ENCODE data around the gene TMCO1.
"Not testable (repeated sequence)": the region's sequence is repeated elsewhere in the genome, so short reads cannot be mapped to it uniquely, and the experiment has no call there.

The TMCO1 gene

DNA sequence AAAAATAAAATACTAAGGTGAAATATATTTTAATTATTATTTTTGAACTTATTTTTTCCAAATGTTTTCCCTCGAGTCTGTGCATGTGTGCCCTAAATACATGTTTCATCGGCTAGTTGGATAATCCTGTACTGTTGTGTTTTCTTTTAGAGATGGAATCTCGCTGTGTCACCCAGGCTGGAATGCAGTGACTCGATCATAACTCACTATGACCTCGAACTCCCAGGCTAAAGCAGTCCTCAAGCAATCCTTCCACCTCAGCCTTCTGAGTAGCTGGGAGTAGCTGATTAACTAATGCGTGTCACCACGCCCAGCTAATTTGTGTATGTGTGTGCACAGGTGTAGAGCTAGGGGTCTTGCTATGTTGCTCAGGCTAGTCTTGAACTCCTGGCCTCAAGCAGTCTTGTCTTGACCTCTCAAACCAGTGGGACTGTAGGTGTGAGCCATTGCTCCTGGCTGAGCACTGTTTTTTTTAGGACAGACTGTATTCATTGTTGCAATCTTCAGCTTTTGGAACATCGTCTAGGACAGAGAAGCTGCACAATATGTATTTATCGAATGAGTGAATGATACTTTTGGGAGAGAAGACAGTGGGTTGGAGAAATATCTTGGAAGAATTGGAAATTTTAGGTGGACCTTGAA is 4.8 kb upstream of the TMCO1 start:
- H3K4me2 ChIP-seq: no peak overlapping the region
- H3K9ac ChIP-seq: no peak overlapping the region
- H3K9me3 ChIP-seq: peaks cover 8% of the 10 kb centered on the region; the same call in 1 of the 2 replicates
- no peak for TF ChIP-seq Cebpa-rat (IDR thresholded peaks at IDR 0.05)
- H3K27ac ChIP-seq: no peak overlapping the region
- peaks cover 15% of the 10 kb centered on the region for H3K36me3 ChIP-seq
- no peaks in the 10 kb centered on the region for H3K27me3 ChIP-seq
- H3K4me1 ChIP-seq: peaks cover 18% of the 10 kb centered on the region; the same call in 1 of the 2 replicates
- no peaks in the 10 kb centered on the region for H4K20me1 ChIP-seq
- no peak overlapping the region for H3K4me3 ChIP-seq

DNA sequence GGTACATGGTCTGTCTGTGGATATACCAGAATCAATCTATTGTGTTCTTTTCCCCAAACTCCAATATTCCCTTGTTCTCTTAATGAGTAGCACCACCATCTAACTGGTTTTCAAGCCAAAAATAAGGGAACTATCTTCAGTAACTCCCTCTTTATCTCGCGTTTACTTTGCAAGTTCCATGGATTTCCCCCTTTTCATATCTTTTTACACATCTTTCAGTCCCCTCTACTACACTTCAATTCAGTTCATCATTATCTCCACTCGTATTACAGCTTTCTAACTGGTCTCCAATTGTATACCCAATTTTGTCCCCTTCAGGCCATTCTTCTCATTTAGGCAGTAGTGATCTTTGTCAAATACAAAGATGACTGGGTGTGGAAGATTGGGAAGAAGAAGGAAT is 4.1 kb upstream of the TMCO1 start:
- no peak overlapping the region for H3K4me2 ChIP-seq
- H3K27me3 ChIP-seq: no peaks in the 10 kb centered on the region
- no peak overlapping the region for H3K9ac ChIP-seq
- no peaks in the 10 kb centered on the region for H4K20me1 ChIP-seq
- no peak for TF ChIP-seq Cebpa-rat (IDR thresholded peaks at IDR 0.05)
- H3K27ac ChIP-seq: no peak overlapping the region
- peaks cover 16% of the 10 kb centered on the region for H3K36me3 ChIP-seq
- no peak overlapping the region for H3K4me3 ChIP-seq
- H3K9me3 ChIP-seq: peaks cover 6% of the 10 kb centered on the region; the same call in 1 of the 2 replicates
- peaks cover 24% of the 10 kb centered on the region; the same call in 1 of the 2 replicates for H3K4me1 ChIP-seq

DNA sequence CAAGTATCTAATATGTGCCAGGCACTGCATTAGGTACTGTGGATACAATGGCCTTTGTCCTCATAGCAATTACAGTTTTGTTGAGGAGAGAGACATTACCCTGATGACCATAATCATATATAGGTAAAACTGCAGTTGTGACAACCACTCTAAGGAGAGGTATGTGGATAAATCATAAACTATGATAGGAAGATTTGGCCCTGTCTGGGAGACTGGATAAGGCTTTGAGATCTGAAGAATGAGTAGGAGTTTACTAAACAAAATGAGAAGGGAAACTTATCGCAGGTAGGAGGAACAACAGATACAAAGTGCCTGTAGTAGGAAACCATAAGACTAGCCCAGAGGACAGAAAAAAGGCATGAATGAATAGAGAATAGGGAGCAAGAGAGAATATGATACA is 4.4 kb downstream of the TMCO1 start:
- Histone ChIP-seq H3K9ac (no peak overlapping the region), H3K36me3 (peaks cover 56% of the 10 kb centered on the region), H4K20me1 (peaks cover 26% of the 10 kb centered on the region; the same call in 1 of the 2 replicates), H3K27me3 (no peaks in the 10 kb centered on the region), H3K4me3 (no peak overlapping the region), H3K27ac (no peak overlapping the region), H3K4me2 (no peak overlapping the region), H3K9me3 (peaks cover 1% of the 10 kb centered on the region; the same call in 1 of the 2 replicates), H3K4me1 (peaks cover 10% of the 10 kb centered on the region; the same call in 1 of the 2 replicates)
- TF ChIP-seq Cebpa-rat (IDR thresholded peaks at IDR 0.05): no peak

DNA sequence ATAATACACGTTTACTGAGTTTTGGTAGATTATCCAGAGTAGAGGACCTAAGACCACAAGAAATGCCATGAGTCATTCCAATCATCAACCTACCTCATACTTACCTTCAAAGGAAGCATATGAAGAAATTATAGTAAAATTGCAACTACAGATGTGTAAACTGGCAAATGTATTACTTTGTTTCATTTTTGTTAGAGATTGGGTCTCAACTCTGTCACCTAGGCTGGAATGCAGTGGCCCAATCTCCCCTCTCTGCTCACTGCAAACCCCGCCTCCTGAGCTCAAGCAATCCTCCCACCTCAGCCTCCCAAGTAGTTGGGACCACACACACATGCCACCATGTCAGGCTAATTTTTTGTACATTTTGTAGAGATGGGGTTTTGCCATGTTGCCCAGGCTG is 5.2 kb downstream of the TMCO1 start:
- TF ChIP-seq Cebpa-rat (IDR thresholded peaks at IDR 0.05): no peak
- Histone ChIP-seq H3K4me3 (no peak overlapping the region), H3K36me3 (peaks cover 56% of the 10 kb centered on the region), H3K9me3 (no peaks in the 10 kb centered on the region), H3K27me3 (no peaks in the 10 kb centered on the region), H3K4me1 (peaks cover 9% of the 10 kb centered on the region; the same call in 1 of the 2 replicates), H4K20me1 (peaks cover 26% of the 10 kb centered on the region; the same call in 1 of the 2 replicates), H3K27ac (no peak overlapping the region), H3K9ac (no peak overlapping the region), H3K4me2 (no peak overlapping the region)

DNA sequence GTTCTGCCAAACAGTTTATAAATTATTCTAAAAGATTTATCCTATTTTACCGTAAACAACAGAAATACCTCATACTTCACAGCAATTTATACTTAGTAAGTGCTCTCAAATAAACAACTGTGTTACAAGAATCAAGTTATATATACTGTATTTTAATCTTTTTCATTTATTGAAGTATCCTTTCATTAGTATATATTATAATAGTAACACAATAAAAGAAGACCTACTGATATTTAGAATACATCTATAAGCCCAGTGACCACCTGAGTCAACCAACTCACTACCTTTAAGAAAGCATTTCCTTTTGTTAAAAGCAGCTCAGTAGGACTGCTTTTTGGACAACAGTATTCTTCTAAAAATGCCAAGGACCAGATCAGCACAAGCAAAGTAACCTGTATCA is 5.9 kb downstream of the TMCO1 start:
- H3K4me2 ChIP-seq: no peak overlapping the region
- H3K9ac ChIP-seq: no peak overlapping the region
- H3K4me3 ChIP-seq: no peak overlapping the region
- no peaks in the 10 kb centered on the region for H3K27me3 ChIP-seq
- peaks cover 26% of the 10 kb centered on the region; the same call in 1 of the 2 replicates for H4K20me1 ChIP-seq
- H3K27ac ChIP-seq: no peak overlapping the region
- peaks cover 3% of the 10 kb centered on the region; the same call in 1 of the 2 replicates for H3K4me1 ChIP-seq
- no peak for TF ChIP-seq Cebpa-rat (IDR thresholded peaks at IDR 0.05)
- no peaks in the 10 kb centered on the region for H3K9me3 ChIP-seq
- H3K36me3 ChIP-seq: peaks cover 62% of the 10 kb centered on the region

DNA sequence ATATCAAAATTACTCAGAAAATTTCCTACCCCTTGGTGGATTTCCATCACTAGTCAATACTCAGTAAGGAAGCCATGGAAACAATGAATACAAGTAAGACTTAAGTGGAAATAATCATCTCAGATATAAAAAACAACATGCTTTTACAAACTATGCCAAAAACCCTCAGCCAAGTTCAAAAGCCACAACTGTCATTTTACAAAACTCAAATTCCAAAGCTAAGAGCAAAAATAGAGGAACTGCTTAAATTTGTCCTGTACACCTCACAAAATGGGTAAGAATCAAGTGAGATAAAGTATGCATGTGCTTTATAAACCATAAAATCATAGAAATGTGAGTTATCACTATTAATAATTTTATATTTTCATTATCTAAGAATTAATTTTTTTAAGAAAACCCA is 9.6 kb downstream of the TMCO1 start:
- Histone ChIP-seq H3K4me1 (no peaks in the 10 kb centered on the region), H3K4me2 (no peak overlapping the region)

DNA sequence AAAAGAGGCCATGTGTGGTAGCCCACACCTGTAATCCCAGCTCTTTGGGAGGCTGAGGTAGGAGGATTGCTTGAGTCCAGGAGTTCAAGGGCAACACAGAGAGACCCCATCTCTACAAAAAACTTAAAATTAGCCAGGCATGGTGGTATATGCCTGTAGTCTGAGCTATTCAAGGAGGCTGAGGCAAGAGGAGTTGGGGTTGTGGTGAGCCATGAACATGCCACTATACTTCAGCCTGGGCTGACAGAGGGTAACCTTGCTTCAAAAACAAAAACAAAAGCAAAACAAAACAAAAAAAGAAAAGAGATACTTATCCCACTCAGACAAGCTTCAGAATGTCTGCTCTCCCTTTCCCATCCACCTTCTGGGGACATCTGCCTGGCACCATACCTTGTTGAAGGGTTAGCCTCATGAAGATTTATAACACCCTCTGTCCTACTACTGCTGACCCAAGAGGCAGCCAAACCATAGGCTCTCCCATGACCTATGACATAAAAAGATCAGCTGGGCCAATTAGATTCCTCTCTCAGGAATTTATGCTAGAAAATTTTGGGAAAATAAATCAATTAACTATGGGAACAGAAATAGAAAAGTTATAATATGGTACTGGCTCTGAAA is 13.2 kb downstream of the TMCO1 start:
- no peaks in the 10 kb centered on the region for H3K9me3 ChIP-seq
- no peak overlapping the region for H3K27ac ChIP-seq
- H3K27me3 ChIP-seq: no peaks in the 10 kb centered on the region
- H3K36me3 ChIP-seq: peaks cover 60% of the 10 kb centered on the region
- H4K20me1 ChIP-seq: no peaks in the 10 kb centered on the region
- no peaks in the 10 kb centered on the region for H3K4me1 ChIP-seq
- H3K4me3 ChIP-seq: no peak overlapping the region
- H3K9ac ChIP-seq: no peak overlapping the region
- no peak for TF ChIP-seq Cebpa-rat (IDR thresholded peaks at IDR 0.05)
- H3K4me2 ChIP-seq: no peak overlapping the region

More for the DNA sequence above, 9.6 kb downstream of the TMCO1 start:
- TF ChIP-seq Cebpa-rat (IDR thresholded peaks at IDR 0.05): no peak
- Histone ChIP-seq H3K36me3 (peaks cover 46% of the 10 kb centered on the region), H3K9me3 (no peaks in the 10 kb centered on the region), H4K20me1 (peaks cover 18% of the 10 kb centered on the region; the same call in 1 of the 2 replicates), H3K4me3 (no peak overlapping the region), H3K27me3 (no peaks in the 10 kb centered on the region), H3K27ac (no peak overlapping the region), H3K9ac (no peak overlapping the region)

DNA sequence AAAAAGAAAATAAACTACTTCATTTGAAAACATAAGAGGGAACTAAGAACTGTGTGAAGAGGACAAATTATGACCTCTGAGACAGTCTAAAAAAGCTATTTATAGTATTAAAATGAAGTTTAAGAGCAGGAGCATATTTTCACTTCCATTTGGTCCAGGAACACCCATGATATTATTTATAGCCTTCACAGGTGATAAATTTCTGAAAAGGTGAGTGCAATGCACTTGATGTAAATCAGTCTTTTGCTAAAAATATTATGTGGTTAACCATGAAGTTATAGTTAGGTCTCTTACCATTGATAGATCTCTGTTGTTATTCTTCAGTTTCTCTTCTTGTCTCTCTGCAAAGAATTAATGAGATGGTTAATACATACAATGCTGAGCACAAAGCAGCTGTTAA is 14.7 kb downstream of the TMCO1 start:
- Histone ChIP-seq H3K4me2 (no peak overlapping the region), H4K20me1 (no peaks in the 10 kb centered on the region), H3K4me1 (no peaks in the 10 kb centered on the region), H3K9me3 (no peaks in the 10 kb centered on the region), H3K4me3 (no peak overlapping the region), H3K36me3 (peaks cover 59% of the 10 kb centered on the region), H3K27me3 (no peaks in the 10 kb centered on the region), H3K27ac (no peak overlapping the region), H3K9ac (no peak overlapping the region)
- no peak for TF ChIP-seq Cebpa-rat (IDR thresholded peaks at IDR 0.05)

DNA sequence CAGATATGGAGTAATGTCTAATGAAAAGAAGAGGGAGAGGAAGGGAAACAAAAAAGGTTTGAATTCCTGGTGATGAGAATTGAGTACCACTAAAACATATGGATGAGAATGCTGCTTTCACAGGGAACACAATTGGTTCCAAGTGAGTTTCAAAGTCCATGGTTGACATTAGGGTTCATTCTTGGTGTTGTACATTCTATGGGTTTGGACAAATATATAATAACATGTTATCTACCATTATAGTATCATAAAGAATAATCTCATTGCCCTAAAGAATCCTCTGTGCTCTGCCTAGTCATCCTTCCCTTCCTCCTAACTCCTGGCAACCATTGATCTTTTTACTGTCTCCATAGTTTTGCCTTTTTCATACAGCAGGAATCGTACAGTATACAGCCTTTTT is 20.1 kb downstream of the TMCO1 start:
- Histone ChIP-seq H3K9ac (no peak overlapping the region), H3K4me2 (no peak overlapping the region), H4K20me1 (no peaks in the 10 kb centered on the region), H3K4me3 (no peak overlapping the region), H3K36me3 (peaks cover 64% of the 10 kb centered on the region), H3K9me3 (no peaks in the 10 kb centered on the region), H3K27ac (no peak overlapping the region), H3K4me1 (no peaks in the 10 kb centered on the region), H3K27me3 (no peaks in the 10 kb centered on the region)
- TF ChIP-seq Cebpa-rat (IDR thresholded peaks at IDR 0.05): no peak

DNA sequence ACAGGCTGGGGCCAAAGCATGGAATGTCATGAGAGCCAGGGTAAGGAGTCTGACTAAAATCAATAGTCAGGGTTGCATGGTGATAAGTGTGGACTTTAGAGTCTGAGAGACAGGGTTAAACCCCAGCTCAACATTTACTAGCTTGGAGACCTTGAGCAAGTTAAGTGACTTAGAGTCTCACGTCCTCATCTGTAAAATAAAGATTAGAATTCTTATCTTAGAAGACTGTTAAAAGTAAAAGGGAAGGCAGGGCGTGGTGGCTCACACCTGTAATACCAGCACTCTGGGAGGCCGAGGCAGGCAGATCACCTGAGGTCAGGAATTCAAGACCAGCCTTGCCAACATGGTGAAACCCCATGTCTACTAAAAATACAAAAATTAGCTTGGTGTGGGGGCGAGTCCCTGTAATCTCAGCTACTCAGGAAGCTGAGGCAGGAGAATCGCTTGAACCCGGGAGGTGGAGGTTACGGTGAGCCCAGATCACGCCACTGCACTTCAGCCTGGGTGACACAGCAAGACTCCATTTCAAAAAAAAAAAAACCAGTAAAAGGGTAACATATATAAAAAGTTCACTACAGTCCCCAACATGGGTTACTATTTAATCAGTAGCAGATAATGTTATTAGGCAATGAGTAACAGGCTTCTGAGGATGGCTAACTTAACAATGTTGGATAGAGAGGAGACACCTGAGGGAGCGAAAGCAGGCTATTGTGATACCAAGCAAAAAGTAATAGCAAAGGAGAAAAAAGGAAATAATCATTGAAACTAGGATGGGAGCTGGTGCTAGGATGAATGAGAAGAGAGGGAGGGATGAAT is 20.8 kb downstream of the TMCO1 start:
- Histone ChIP-seq H3K9ac (no peak overlapping the region), H3K27me3 (no peaks in the 10 kb centered on the region), H4K20me1 (no peaks in the 10 kb centered on the region), H3K27ac (no peak overlapping the region), H3K36me3 (peaks cover 64% of the 10 kb centered on the region), H3K4me3 (no peak overlapping the region), H3K4me1 (no peaks in the 10 kb centered on the region), H3K4me2 (no peak overlapping the region), H3K9me3 (no peaks in the 10 kb centered on the region)
- TF ChIP-seq Cebpa-rat (IDR thresholded peaks at IDR 0.05): no peak

DNA sequence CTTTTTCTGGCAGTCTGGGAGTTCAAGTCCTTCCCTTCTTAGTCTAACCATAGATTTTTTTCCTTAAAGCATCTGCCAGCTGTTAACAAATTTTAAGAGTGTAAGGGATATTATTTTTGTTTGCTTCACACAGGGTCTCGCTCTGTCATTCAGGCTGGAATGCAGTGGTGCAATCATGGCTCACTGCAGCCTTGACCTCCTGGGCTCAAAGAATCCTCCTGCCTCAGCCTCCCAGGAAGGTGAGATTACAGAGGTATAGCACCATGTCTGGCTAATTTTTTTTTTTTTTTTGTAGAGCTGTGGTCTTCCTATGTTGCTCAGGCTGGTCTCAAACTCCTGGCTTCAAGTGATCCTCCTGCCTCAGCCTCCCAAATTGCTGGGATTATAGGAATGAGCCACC is 23.8 kb downstream of the TMCO1 start:
- not testable (repeated sequence) for H4K20me1 ChIP-seq, H3K27me3 ChIP-seq, H3K27ac ChIP-seq, H3K4me3 ChIP-seq, H3K4me2 ChIP-seq, H3K9ac ChIP-seq, H3K9me3 ChIP-seq, H3K4me1 ChIP-seq
- peaks cover 71% of the 10 kb centered on the region for H3K36me3 ChIP-seq

All from BLaER1 (cell line).